Tibial nerve (tissue), 4 donors: ENCODE data around the gene SMIM17. TPM values are rescaled to one million over a fixed set of nuclear protein-coding genes. Genes with fewer than 3 reads are reported as not detected.

Experiments used
- DNase-seq, 2 donors: peaks; one replicate each; pipeline ENCODE4 v3.0.0-alpha.2; 2019; ENCODE audit warnings: low spot score in 2 of 2
- H3K27ac ChIP-seq, 4 donors: fragments of 200-600 bp; sonication (generic) in 3 of 4; one replicate each; pipeline ENCODE4 v1.5.1; 2017 to 2019; ENCODE audit warnings: mild to moderate bottlenecking in 1 of 4
- H3K27me3 ChIP-seq, 2 donors: fragments of 200-600 bp; sonication (generic) in 1 of 2; one replicate each; pipeline versions ENCODE4 v1.5.1 to v1.6.0; 2017 to 2019
- H3K36me3 ChIP-seq, 3 donors: fragments of 200-600 bp; sonication (generic); one replicate each; pipeline ENCODE4 v1.5.1; 2018 to 2019
- H3K4me1 ChIP-seq, 4 donors: fragments of 200-600 bp; sonication (generic) in 3 of 4; one replicate each; pipeline ENCODE4 v1.5.1; 2017 to 2019
- H3K4me3 ChIP-seq, 4 donors: fragments of 200-600 bp; sonication (generic) in 3 of 4; one replicate each; pipeline ENCODE4 v1.5.1; 2017 to 2019; ENCODE audit warnings: mild to moderate bottlenecking in 1 of 4, moderate library complexity in 1 of 4
- H3K9me3 ChIP-seq, 4 donors: fragments of 200-600 bp; sonication (generic) in 3 of 4; one replicate each; pipeline ENCODE4 v1.5.1; 2017 to 2019
- CTCF ChIP-seq, 5 experiments: fragments of 200-600 bp in 3 of 5; fragments of 450-650 bp in 2 of 5; sonication (generic) in 3 of 5; IDR thresholded peaks; one replicate each; pipeline ENCODE4 v1.5.1; 2016 to 2019; ENCODE audit warnings: antibody characterized with exemption in 5 of 5, mild to moderate bottlenecking in 3 of 5, moderate library complexity in 2 of 5
- EP300 ChIP-seq, 2 donors: sonication (generic); formaldehyde crosslinking; IDR thresholded peaks; one replicate each; pipeline ENCODE4 v1.6.1; 2017; ENCODE audit warnings: antibody characterized with exemption in 2 of 2, mild to moderate bottlenecking in 1 of 2
- POLR2A ChIP-seq, 2 donors: fragments of 450-650 bp; IDR thresholded peaks; one replicate each; pipeline ENCODE4 v1.6.1; 2017; ENCODE audit warnings: antibody characterized with exemption in 2 of 2, mild to moderate bottlenecking in 2 of 2, moderate library complexity in 2 of 2
- WGBS, 2 donors: methylation state at CpG; one replicate each; pipeline ENCODE4 v1.1.5; 2018; 5-methylcytosine and 5-hydroxymethylcytosine counted together
- total RNA-seq, 4 donors: library from RNA; depleted of rRNA; stranded (reverse); fragments of >200 nt; gene quantifications; one replicate each; pipeline ENCODE4 v1.1.0, GENCODE V29; 2016

SMIM17 gene
- total RNA-seq, 4 donors from 2014 or later: 0.60 to 0.84 (median 0.78) TPM; not detected in 1

- H3K27me3 ChIP-seq: no peaks in the 10 kb centered on the region
- no peaks in the 10 kb centered on the region for H3K36me3 ChIP-seq
- H3K27ac ChIP-seq: no peak overlapping the region
- H3K4me3 ChIP-seq: no peak overlapping the region
- no peaks in the 10 kb centered on the region for H3K4me1 ChIP-seq
- WGBS, 2 donors: 50 to 63% methylated on average over 1 of the region's 1 CpG
- peaks cover 0 to 14% (median 0%) of the 10 kb centered on the region in 4 donors for H3K9me3 ChIP-seq
- no peak for TF ChIP-seq CTCF (IDR thresholded peaks at IDR 0.05)
- no peak for TF ChIP-seq EP300 (IDR thresholded peaks at IDR 0.05)
- no peak for TF ChIP-seq POLR2A (IDR thresholded peaks at IDR 0.05)
- DNase-seq: no peak
Measured at GRCh38 chr19:56701895-56702294, 58.9 kb downstream of the SMIM17 start.

GRCh38 chr19:56705939-56706338, 63.0 kb downstream of the SMIM17 start:
- WGBS, 2 donors: 53 to 59% methylated on average over 1 of the region's 1 CpG
- H3K4me1 ChIP-seq: no peaks in the 10 kb centered on the region
- H3K27ac ChIP-seq: no peak overlapping the region
- peaks cover 0 to 4% (median 0%) of the 10 kb centered on the region in 3 donors for H3K36me3 ChIP-seq
- H3K27me3 ChIP-seq: no peaks in the 10 kb centered on the region
- no peak for TF ChIP-seq CTCF (IDR thresholded peaks at IDR 0.05)
- TF ChIP-seq POLR2A (IDR thresholded peaks at IDR 0.05): no peak
- TF ChIP-seq EP300 (IDR thresholded peaks at IDR 0.05): no peak
- no peak for DNase-seq
- no peak overlapping the region for H3K4me3 ChIP-seq
- peaks cover 0 to 19% (median 0%) of the 10 kb centered on the region in 4 donors for H3K9me3 ChIP-seq

Other genes starting within 250 kb of the SMIM17 start
- gene ZNF582, start 249.6 kb upstream of the SMIM17 start, total RNA-seq: 1 to 10 TPM; 3.1 to 5.2 (median 4.7) TPM
- gene ZNF583, start 238.8 kb upstream of the SMIM17 start, total RNA-seq: 10 to 100 TPM in 2 of 4 donors, 1 to 10 TPM in 2; 4.5 to 14.9 (median 11.0) TPM
- gene ZNF667, start 165.8 kb upstream of the SMIM17 start, total RNA-seq: 10 to 100 TPM in 1 of 4 donors, 1 to 10 TPM in 3; 3.6 to 12.2 (median 5.8) TPM
- gene ZNF471, start 135.3 kb upstream of the SMIM17 start, total RNA-seq: 10 to 100 TPM in 3 of 4 donors, 1 to 10 TPM in 1; 9.4 to 15.6 (median 11.3) TPM
- 10 to 100 TPM in 3 of 4 donors, 1 to 10 TPM in 1; 9.4 to 27.5 (median 12.7) TPM for gene ZFP28, start 104.2 kb upstream of the SMIM17 start, total RNA-seq
- 1 to 10 TPM; 5.1 to 9.2 (median 5.7) TPM for gene ZNF470, start 75.7 kb upstream of the SMIM17 start, total RNA-seq
- gene ZNF71, start 47.9 kb upstream of the SMIM17 start, total RNA-seq: 10 to 100 TPM in 3 of 4 donors, 1 to 10 TPM in 1; 9.0 to 13.2 (median 12.8) TPM
- gene ZNF835, start 28.6 kb downstream of the SMIM17 start, total RNA-seq: 10 to 100 TPM in 3 of 4 donors, 1 to 10 TPM in 1; 9.6 to 14.7 (median 11.7) TPM
- gene PEG3, start 197.6 kb downstream of the SMIM17 start, total RNA-seq: 10 to 100 TPM in 1 of 4 donors, 1 to 10 TPM in 3; 9.0 to 14.7 (median 9.8) TPM
- gene ZIM2, start 197.6 kb downstream of the SMIM17 start, total RNA-seq: not detected